Left ventricle myocardium superior (tissue), 1 donor: Measurements from ENCODE around the gene ANKS3. TPM values are rescaled to one million over a fixed set of nuclear protein-coding genes. Genes with fewer than 3 reads are reported as not detected.

Experiments
- microRNA-seq: library from miRNA; unstranded; fragments of <30 nt; microRNA quantifications from one replicate; pipeline ENCODE4 v1.2.0, GENCODE V29; 2020; ENCODE audit warnings: borderline number of aligned reads
- total RNA-seq: library from RNA; stranded (reverse); fragmentation: NEBNext Ultra II Directional; extraction: Animal tissue kit (Norgen Biotek cat#: 25700); gene quantifications from one replicate; pipeline ENCODE4 v1.2.1, GENCODE V29; 2021
- donor health status: DM: no; HTN: yes; CAD: no; lungs with severe emphysema.

ANKS3 gene
- total RNA-seq, 1 donor from 2014 or later: 7.8 TPM

Small RNAs within 50 kb of the gene (microRNA-seq; reads per million reads assigned to microRNA genes)
- not detected for gene MIR6769A

Other genes starting within 250 kb of the ANKS3 start
- 53.3 TPM for gene CDIP1, start 195.5 kb downstream of the ANKS3 start, total RNA-seq
- gene C16orf96, start 177.9 kb downstream of the ANKS3 start, total RNA-seq: 0.07 TPM
- gene UBALD1, start 119.4 kb downstream of the ANKS3 start, total RNA-seq: 32.4 TPM
- 31.6 TPM for gene MGRN1, start 109.4 kb downstream of the ANKS3 start, total RNA-seq
- 51.7 TPM for gene NUDT16L1, start 40.7 kb downstream of the ANKS3 start, total RNA-seq
- gene DNAAF8, start 266 bp upstream of the ANKS3 start, total RNA-seq: 0.30 TPM
- 8.4 TPM for gene ZNF500, start 32.9 kb upstream of the ANKS3 start, total RNA-seq
- gene SEPTIN12, start 54.1 kb upstream of the ANKS3 start, total RNA-seq: not detected
- gene SMIM22, start 61.1 kb upstream of the ANKS3 start, total RNA-seq: not detected
- 134 TPM for gene ROGDI, start 68.4 kb upstream of the ANKS3 start, total RNA-seq
- 102 TPM for gene GLYR1, start 113.0 kb upstream of the ANKS3 start, total RNA-seq
- 50.9 TPM for gene UBN1, start 113.2 kb upstream of the ANKS3 start, total RNA-seq
- 18.4 TPM for gene PPL, start 202.9 kb upstream of the ANKS3 start, total RNA-seq
- gene SEC14L5, start 224.1 kb upstream of the ANKS3 start, total RNA-seq: 31.4 TPM